SK-N-SH treated with all-trans-retinoic acid at 6 μM for 48 hours (cell line): Measurements from ENCODE around the gene SYNGR1.

Experiments used
- ATAC-seq: fragments of 200-7000 bp; cut with Tn5 transposase; 3 replicates; pipeline ENCODE4 v1.9.1; 2020; ENCODE audit warnings: mild to moderate bottlenecking, moderate library complexity
- ARNTL ChIP-seq: fragments of 450-650 bp; formaldehyde crosslinking; IDR thresholded peaks from 2 replicates; pipeline ENCODE4 v1.5.0; 2020; ENCODE audit warnings: low read depth, mild to moderate bottlenecking, moderate library complexity, borderline replicate concordance
- BACH2 ChIP-seq: fragments of 250-450 bp; sonication (Bioruptor Pico); IDR thresholded peaks from 2 replicates; pipeline ENCODE4 v1.9.0; 2021; ENCODE audit warnings: mild to moderate bottlenecking, borderline replicate concordance
- CSDC2 ChIP-seq: fragments of 250-450 bp; sonication (Bioruptor Pico); IDR thresholded peaks from 2 replicates; pipeline ENCODE4 v1.5.0; 2020; ENCODE audit warnings: mild to moderate bottlenecking, moderate library complexity
- ESRRG ChIP-seq: fragments of 250-450 bp; sonication (Bioruptor Pico); IDR thresholded peaks from 2 replicates; pipeline ENCODE4 v1.6.1; 2021; ENCODE audit warnings: mild to moderate bottlenecking
- GLIS3 ChIP-seq: fragments of 250-450 bp; sonication (Bioruptor Pico); IDR thresholded peaks from 2 replicates; pipeline ENCODE4 v1.5.0; 2020; ENCODE audit warnings: mild to moderate bottlenecking, moderate library complexity
- ISL1 ChIP-seq: fragments of 250-450 bp; sonication (Bioruptor Pico); IDR thresholded peaks from 2 replicates; pipeline ENCODE4 v2.1.2; 2022; ENCODE audit warnings: mild to moderate bottlenecking, moderate library complexity
- OSR1 ChIP-seq: fragments of 250-450 bp; sonication (Bioruptor Pico); IDR thresholded peaks from 2 replicates; pipeline ENCODE4 v1.8.0; 2022; ENCODE audit warnings: moderate library complexity, mild to moderate bottlenecking, inconsistent platforms
- PATZ1 ChIP-seq: fragments of 250-450 bp; sonication (Bioruptor Pico); IDR thresholded peaks from 2 replicates; pipeline ENCODE4 v1.8.0; 2020; ENCODE audit warnings: mild to moderate bottlenecking, moderate library complexity, borderline replicate concordance
- PPARA ChIP-seq: fragments of 250-450 bp; sonication (Bioruptor Pico); IDR thresholded peaks from 2 replicates; pipeline ENCODE4 v1.5.0; 2020; ENCODE audit warnings: mild to moderate bottlenecking, borderline replicate concordance
- RARB ChIP-seq: fragments of 250-450 bp; sonication (Bioruptor Pico); IDR thresholded peaks from 2 replicates; pipeline ENCODE4 v1.8.0; 2021; ENCODE audit warnings: mild to moderate bottlenecking, moderate library complexity
- SNAI2 ChIP-seq: fragments of 250-450 bp; sonication (Bioruptor Pico); IDR thresholded peaks from 2 replicates; pipeline ENCODE4 v1.5.0; 2020; ENCODE audit warnings: mild to moderate bottlenecking, moderate library complexity
- TCF4 ChIP-seq: fragments of 250-450 bp; sonication (Bioruptor Pico); IDR thresholded peaks from 2 replicates; pipeline ENCODE4 v1.8.0; 2021; ENCODE audit warnings: mild to moderate bottlenecking, moderate library complexity, borderline replicate concordance
- TSHZ2 ChIP-seq: fragments of 250-450 bp; sonication (Bioruptor Pico); IDR thresholded peaks from 2 replicates; pipeline ENCODE4 v1.5.0; 2020; ENCODE audit warnings: mild to moderate bottlenecking, moderate library complexity
- ZC3H10 ChIP-seq: fragments of 250-450 bp; sonication (Bioruptor Pico); IDR thresholded peaks from 2 replicates; pipeline ENCODE4 v1.5.1; 2021; ENCODE audit warnings: mild to moderate bottlenecking, moderate library complexity
- ZNF565 ChIP-seq: fragments of 450-650 bp; formaldehyde crosslinking; conservative IDR thresholded peaks from 2 replicates; pipeline ENCODE4 v1.5.0; 2020; ENCODE audit warnings: low read depth, mild to moderate bottlenecking, moderate library complexity
- ZNF70 ChIP-seq: fragments of 450-650 bp; formaldehyde crosslinking; IDR thresholded peaks from 2 replicates; pipeline ENCODE4 v1.5.0; 2020; ENCODE audit warnings: mild to moderate bottlenecking, moderate library complexity
- ZNF8 ChIP-seq: fragments of 450-650 bp; formaldehyde crosslinking; IDR thresholded peaks from 2 replicates; pipeline ENCODE4 v1.5.0; 2020; ENCODE audit warnings: mild to moderate bottlenecking, moderate library complexity
- TF ChIP-seq, protein P1 (sequence below): fragments of 250-450 bp; sonication (Bioruptor Pico); IDR thresholded peaks from 2 replicates; pipeline ENCODE4 v1.8.0; 2021; ENCODE audit warnings: low read depth, mild to moderate bottlenecking, moderate library complexity, borderline replicate concordance
- TF ChIP-seq, protein P2 (sequence below): fragments of 250-450 bp; sonication (Bioruptor Pico); IDR thresholded peaks from 2 replicates; pipeline ENCODE4 v1.5.1; 2020; ENCODE audit warnings: low read depth, mild to moderate bottlenecking, moderate library complexity

SYNGR1 gene

DNA sequence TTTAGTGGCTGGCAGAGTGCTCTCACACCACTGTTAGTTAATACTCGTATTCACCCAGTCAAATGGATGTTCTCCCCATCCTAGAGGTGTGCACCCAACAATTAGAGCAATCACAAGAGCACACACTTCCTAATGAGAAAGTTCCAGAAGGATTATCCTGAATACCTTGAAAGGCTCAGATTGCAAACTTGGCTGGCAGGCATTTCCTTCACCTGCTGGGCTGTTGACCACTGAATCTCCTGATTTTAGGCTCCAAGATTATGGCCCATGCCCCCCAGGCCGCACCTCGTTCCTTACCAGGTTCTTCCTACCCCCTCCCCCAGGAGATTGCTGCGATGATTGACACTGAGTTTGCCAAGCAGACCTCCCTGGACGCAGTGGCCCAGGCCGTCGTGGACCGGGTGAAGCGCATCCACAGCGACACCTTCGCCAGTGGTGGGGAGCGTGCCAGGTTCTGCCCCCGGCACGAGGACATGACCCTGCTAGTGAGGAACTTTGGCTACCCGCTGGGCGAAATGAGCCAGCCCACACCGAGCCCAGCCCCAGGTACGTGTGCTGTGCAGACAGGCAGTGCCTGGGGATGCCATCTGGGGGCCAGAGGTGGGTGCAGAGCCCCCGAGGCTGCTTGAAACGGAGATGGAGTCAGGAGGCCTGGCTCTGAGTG, 76.7 kb downstream of the SYNGR1 start:
- ATAC-seq = no peak
- TF ChIP-seq TCF4 (CRISPR knock-in tag) = no peak
- TF ChIP-seq CSDC2 (CRISPR knock-in tag) = no peak
- TF ChIP-seq, protein P1, sequence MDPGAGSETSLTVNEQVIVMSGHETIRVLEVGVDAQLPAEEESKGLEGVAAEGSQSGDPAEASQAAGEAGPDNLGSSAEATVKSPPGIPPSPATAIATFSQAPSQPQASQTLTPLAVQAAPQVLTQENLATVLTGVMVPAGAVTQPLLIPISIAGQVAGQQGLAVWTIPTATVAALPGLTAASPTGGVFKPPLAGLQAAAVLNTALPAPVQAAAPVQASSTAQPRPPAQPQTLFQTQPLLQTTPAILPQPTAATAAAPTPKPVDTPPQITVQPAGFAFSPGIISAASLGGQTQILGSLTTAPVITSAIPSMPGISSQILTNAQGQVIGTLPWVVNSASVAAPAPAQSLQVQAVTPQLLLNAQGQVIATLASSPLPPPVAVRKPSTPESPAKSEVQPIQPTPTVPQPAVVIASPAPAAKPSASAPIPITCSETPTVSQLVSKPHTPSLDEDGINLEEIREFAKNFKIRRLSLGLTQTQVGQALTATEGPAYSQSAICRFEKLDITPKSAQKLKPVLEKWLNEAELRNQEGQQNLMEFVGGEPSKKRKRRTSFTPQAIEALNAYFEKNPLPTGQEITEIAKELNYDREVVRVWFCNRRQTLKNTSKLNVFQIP (CRISPR knock-in tag) = no peak
- no peak for TF ChIP-seq SNAI2 (CRISPR knock-in tag)
- no peak for TF ChIP-seq OSR1 (CRISPR knock-in tag)
- no peak for TF ChIP-seq ZNF70 (CRISPR knock-in tag)
- TF ChIP-seq RARB (CRISPR knock-in tag) = no peak
- TF ChIP-seq BACH2 (CRISPR knock-in tag) = no peak
- no peak for TF ChIP-seq GLIS3 (CRISPR knock-in tag)
- no peak for TF ChIP-seq PPARA (CRISPR knock-in tag)
- no peak for TF ChIP-seq ESRRG (CRISPR knock-in tag)

DNA sequence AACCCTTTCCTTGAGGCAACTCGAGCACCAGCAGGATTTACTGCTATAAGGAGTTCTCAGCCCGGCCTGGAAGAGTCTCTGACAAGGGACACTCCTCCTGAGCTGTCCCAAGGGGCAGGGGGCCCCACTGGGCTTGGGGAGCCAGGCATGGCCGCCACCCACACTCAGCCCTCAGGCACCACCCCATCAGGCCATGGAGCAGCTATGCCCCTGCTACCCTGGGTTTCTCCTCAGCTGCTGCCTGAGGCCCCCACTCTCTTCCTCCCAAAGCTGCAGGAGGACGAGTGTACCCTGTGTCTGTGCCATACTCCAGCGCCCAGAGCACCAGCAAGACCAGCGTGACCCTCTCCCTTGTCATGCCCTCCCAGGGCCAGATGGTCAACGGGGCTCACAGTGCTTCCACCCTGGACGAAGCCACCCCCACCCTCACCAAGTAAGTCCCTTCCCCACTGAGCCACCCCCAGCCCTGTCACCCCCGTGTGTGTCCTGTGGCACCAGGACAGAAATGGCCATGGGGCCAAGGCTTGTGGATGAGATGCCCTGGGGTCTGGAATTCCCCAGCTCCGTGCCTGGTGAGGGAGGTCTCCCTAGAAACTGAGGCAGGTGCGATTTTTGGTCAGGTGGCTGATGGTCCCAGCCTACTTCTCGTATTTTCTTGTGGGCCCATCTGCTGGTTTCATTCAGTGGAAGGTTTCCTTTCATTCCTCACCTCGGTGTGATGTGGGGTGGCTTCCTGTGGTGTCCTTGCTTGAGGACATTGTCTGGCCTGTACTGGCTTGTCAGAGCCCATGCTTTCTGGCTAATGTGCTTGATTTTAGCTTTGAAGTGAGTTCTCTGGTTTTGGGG, 78.2 kb downstream of the SYNGR1 start:
- TF ChIP-seq ZNF8 (CRISPR knock-in tag) (no peak), ISL1 (CRISPR knock-in tag) (no peak), TCF4 (CRISPR knock-in tag) (no peak), ESRRG (CRISPR knock-in tag) (no peak), CSDC2 (CRISPR knock-in tag) (no peak), GLIS3 (CRISPR knock-in tag) (no peak), ZNF70 (CRISPR knock-in tag) (no peak), ARNTL (CRISPR knock-in tag) (no peak), BACH2 (CRISPR knock-in tag) (no peak), PPARA (CRISPR knock-in tag) (no peak), SNAI2 (CRISPR knock-in tag) (no peak), ZC3H10 (no peak), RARB (CRISPR knock-in tag) (no peak)
- TF ChIP-seq, protein P1 (CRISPR knock-in tag) = no peak
- TF ChIP-seq, protein P2, sequence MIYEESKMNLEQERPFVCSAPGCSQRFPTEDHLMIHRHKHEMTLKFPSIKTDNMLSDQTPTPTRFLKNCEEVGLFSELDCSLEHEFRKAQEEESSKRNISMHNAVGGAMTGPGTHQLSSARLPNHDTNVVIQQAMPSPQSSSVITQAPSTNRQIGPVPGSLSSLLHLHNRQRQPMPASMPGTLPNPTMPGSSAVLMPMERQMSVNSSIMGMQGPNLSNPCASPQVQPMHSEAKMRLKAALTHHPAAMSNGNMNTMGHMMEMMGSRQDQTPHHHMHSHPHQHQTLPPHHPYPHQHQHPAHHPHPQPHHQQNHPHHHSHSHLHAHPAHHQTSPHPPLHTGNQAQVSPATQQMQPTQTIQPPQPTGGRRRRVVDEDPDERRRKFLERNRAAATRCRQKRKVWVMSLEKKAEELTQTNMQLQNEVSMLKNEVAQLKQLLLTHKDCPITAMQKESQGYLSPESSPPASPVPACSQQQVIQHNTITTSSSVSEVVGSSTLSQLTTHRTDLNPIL (CRISPR knock-in tag) = no peak
- ATAC-seq = no peak; the same call in 2 of the 3 replicates

DNA sequence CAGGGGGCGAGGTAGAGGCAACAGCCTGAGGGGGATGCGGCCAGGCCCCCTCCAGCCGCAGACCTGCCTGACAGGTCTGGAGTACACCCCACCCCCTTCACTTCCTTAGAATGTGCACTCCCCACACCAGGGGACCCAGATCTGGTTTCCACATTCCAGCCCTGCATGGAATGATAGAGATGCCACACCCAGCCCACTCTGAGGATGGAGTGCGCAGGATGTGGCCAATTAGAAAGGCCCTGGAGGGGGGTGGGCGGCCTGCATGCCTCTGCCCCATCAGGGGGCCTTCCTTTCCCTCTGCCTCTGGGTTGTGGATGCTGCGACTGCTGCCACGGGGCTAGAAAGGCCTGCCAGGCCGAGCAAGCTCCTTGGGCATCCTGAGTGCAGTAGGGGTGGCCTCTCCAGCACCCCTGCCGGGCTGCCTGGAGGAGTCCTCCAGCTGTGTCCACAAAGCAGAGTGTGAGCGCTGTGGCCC, 78.8 kb downstream of the SYNGR1 start:
- no peak for TF ChIP-seq PATZ1 (CRISPR knock-in tag)
- TF ChIP-seq RARB (CRISPR knock-in tag) = no peak
- no peak for TF ChIP-seq ZNF565 (CRISPR knock-in tag)
- TF ChIP-seq OSR1 (CRISPR knock-in tag) = no peak
- TF ChIP-seq, protein P1 (CRISPR knock-in tag) = no peak
- no peak for TF ChIP-seq GLIS3 (CRISPR knock-in tag)
- TF ChIP-seq ARNTL (CRISPR knock-in tag) = no peak
- TF ChIP-seq TSHZ2 (CRISPR knock-in tag) = no peak
- ATAC-seq = peak; percentile 54; the same call in 2 of the 3 replicates
